ENCODE measurements around the gene TMEM79. TPM values are rescaled to one million over a fixed set of nuclear protein-coding genes. Genes with fewer than 3 reads are reported as not detected.
A peak's percentile ranks its signal among the peaks of the same experiment; 100 is the strongest.

Gene TMEM79
- total RNA-seq, 1 experiment from 2014 or later: 5.5 TPM

- Histone ChIP-seq H3K4me1 (ENCODE audit: control insufficient read depth, insufficient read depth, low read length) (no peaks in the 10 kb centered on the region), H3K27ac (ENCODE audit: low read length) (no peak overlapping the region), H3K36me3 (ENCODE audit: control insufficient read depth, insufficient read depth, low read length) (peaks cover 45% of the 10 kb centered on the region), H3K27me3 (ENCODE audit: control insufficient read depth, insufficient read depth, low read length) (no peaks in the 10 kb centered on the region), H3K4me3 (ENCODE audit: low read depth in 2 of 2, low read length in 2 of 2) (no peak overlapping the region), H3K9me3 (ENCODE audit: control insufficient read depth, insufficient read depth, low read depth, low read length) (no peaks in the 10 kb centered on the region)
- no peak for DNase-seq (ENCODE audit: low read depth, low spot score)
- ATAC-seq: peak; percentile 43
- no TSS peak for BruUV-seq (replicated peaks)
- POLR2A ChIA-PET: no interaction called here
- in situ Hi-C loops (cut with HindIII; ENCODE audit: low pct_unique_long_range_greater_than_20kb, low sequenced_read_pairs): no loop called here
- intact Hi-C loops (cut with micrococcal nuclease; ENCODE audit: unreplicated experiment): no loop called here
- no peak for TF ChIP-seq REST (IDR thresholded peaks at IDR 0.05; ENCODE audit: insufficient read depth in 1 of 2, low read depth in 2 of 2, low read length in 1 of 2)
- TF ChIP-seq, protein P1, sequence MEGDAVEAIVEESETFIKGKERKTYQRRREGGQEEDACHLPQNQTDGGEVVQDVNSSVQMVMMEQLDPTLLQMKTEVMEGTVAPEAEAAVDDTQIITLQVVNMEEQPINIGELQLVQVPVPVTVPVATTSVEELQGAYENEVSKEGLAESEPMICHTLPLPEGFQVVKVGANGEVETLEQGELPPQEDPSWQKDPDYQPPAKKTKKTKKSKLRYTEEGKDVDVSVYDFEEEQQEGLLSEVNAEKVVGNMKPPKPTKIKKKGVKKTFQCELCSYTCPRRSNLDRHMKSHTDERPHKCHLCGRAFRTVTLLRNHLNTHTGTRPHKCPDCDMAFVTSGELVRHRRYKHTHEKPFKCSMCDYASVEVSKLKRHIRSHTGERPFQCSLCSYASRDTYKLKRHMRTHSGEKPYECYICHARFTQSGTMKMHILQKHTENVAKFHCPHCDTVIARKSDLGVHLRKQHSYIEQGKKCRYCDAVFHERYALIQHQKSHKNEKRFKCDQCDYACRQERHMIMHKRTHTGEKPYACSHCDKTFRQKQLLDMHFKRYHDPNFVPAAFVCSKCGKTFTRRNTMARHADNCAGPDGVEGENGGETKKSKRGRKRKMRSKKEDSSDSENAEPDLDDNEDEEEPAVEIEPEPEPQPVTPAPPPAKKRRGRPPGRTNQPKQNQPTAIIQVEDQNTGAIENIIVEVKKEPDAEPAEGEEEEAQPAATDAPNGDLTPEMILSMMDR (IDR thresholded peaks at IDR 0.05): no peak
- no peak for TF ChIP-seq SIN3A (IDR thresholded peaks at IDR 0.05; ENCODE audit: borderline replicate concordance, insufficient read depth, low read depth, low read length)
- TF ChIP-seq POLR2AphosphoS5 (IDR thresholded peaks at IDR 0.05; ENCODE audit: low read depth, low read length): peak; percentile 37; the same call in 1 of the 2 replicates
- CTCF ChIA-PET: no interaction called here
Observed at GRCh38 chr1:156310962-156311361, 26.8 kb downstream of the TMEM79 start.

GRCh38 chr1:156316909-156317308 lies 32.8 kb downstream of the TMEM79 start:
- ChIA-PET CTCF (no interaction called here), POLR2A (no interaction called here)
- Histone ChIP-seq H3K4me3 (ENCODE audit: low read depth in 2 of 2, low read length in 2 of 2) (no peak overlapping the region), H3K36me3 (ENCODE audit: control insufficient read depth, insufficient read depth, low read length) (peaks cover 60% of the 10 kb centered on the region), H3K4me1 (ENCODE audit: control insufficient read depth, insufficient read depth, low read length) (no peaks in the 10 kb centered on the region), H3K9me3 (ENCODE audit: control insufficient read depth, insufficient read depth, low read depth, low read length) (no peaks in the 10 kb centered on the region), H3K27me3 (ENCODE audit: control insufficient read depth, insufficient read depth, low read length) (no peaks in the 10 kb centered on the region), H3K27ac (ENCODE audit: low read length) (no peak overlapping the region)
- intact Hi-C loops (cut with micrococcal nuclease; ENCODE audit: unreplicated experiment) (no loop called here), in situ Hi-C loops (cut with HindIII; ENCODE audit: low pct_unique_long_range_greater_than_20kb, low sequenced_read_pairs) (no loop called here)
- no peak for TF ChIP-seq POLR2AphosphoS5 (IDR thresholded peaks at IDR 0.05; ENCODE audit: low read depth, low read length)
- no peak for TF ChIP-seq TCF7L2 (IDR thresholded peaks at IDR 0.05; ENCODE audit: low read depth, low read length)
- no peak for TF ChIP-seq SIN3A (IDR thresholded peaks at IDR 0.05; ENCODE audit: borderline replicate concordance, insufficient read depth, low read depth, low read length)
- TF ChIP-seq, protein P1 (IDR thresholded peaks at IDR 0.05): no peak
- no peak for TF ChIP-seq REST (IDR thresholded peaks at IDR 0.05; ENCODE audit: insufficient read depth in 1 of 2, low read depth in 2 of 2, low read length in 1 of 2)
- ATAC-seq: no peak
- BruUV-seq (replicated peaks): no TSS peak
- DNase-seq (ENCODE audit: low read depth, low spot score): no peak

Data from Panc1 (cell line).